Activated CD8-positive, alpha-beta T cell treated with anti-CD3 and anti-CD28 coated beads for 36 hours (primary cell): ENCODE data around the gene FAM3C. TPM values are rescaled to one million over a fixed set of nuclear protein-coding genes. Genes with fewer than 3 reads are reported as not detected.
A peak's percentile ranks its signal among the peaks of the same experiment; 100 is the strongest.

Experiments used
- ATAC-seq: fragments of 200-7000 bp; cut with Tn5 transposase; one replicate; pipeline ENCODE4 v1.10.0; 2021; ENCODE audit warnings: mild to moderate bottlenecking, moderate library complexity
- CTCF ChIA-PET: fragments of 350-600 bp; sonication (Branson Sonifier 250); formaldehyde crosslinking; loops from one replicate; lab custom pipeline; 2021; ENCODE audit warnings: antibody characterized with exemption; lab: Charles Lee
- POLR2A ChIA-PET: fragments of 350-600 bp; sonication (Branson Sonifier 250); formaldehyde crosslinking; loops from one replicate; lab custom pipeline; 2021; ENCODE audit warnings: antibody characterized with exemption; lab: Charles Lee
- DNase-seq: peaks from one replicate; pipeline ENCODE4 v3.0.0-alpha.2; 2020
- H3K27ac Mint-ChIP-seq: one replicate; pipeline ENCODE4 v1.8.0; 2021; ENCODE audit warnings: mild to moderate bottlenecking, mixed read lengths
- H3K27me3 Mint-ChIP-seq: one replicate; pipeline ENCODE4 v1.8.0; 2021; ENCODE audit warnings: mixed read lengths
- H3K36me3 Mint-ChIP-seq: one replicate; pipeline ENCODE4 v1.8.0; 2021; ENCODE audit warnings: low read depth, mixed read lengths
- H3K4me1 Mint-ChIP-seq: one replicate; pipeline ENCODE4 v1.8.0; 2021; ENCODE audit warnings: low read depth, mixed read lengths
- H3K4me3 Mint-ChIP-seq: one replicate; pipeline ENCODE4 v1.8.0; 2021; ENCODE audit warnings: mild to moderate bottlenecking, moderate library complexity, mixed read lengths
- H3K9me3 Mint-ChIP-seq: one replicate; pipeline ENCODE4 v1.8.0; 2021; ENCODE audit warnings: mixed read lengths
- CTCF ChIP-seq: fragments of 200-600 bp; IDR thresholded peaks from one replicate; pipeline ENCODE4 v1.8.0; 2022; ENCODE audit warnings: antibody characterized with exemption, mild to moderate bottlenecking
- intact Hi-C: fragments of 100-400 bp; cut with micrococcal nuclease; formaldehyde crosslinking; loops from one replicate; pipeline ENCODE4 v1.10.0; 2022
- total RNA-seq, 2 experiments: library from RNA; stranded (reverse); gene quantifications; one replicate each; pipeline ENCODE4 v1.2.3, GENCODE V29; 2021

The FAM3C gene
- total RNA-seq, 2 experiments from 2014 or later, result 18.6 to 19.1 TPM

- TF ChIP-seq CTCF, result no peak
- Mint-ChIP-seq H3K4me3 (no peak overlapping the region), H3K27me3 (peaks cover 28% of the 10 kb centered on the region), H3K27ac (no peak overlapping the region), H3K4me1 (peaks cover 9% of the 10 kb centered on the region), H3K36me3 (no peaks in the 10 kb centered on the region), H3K9me3 (no peaks in the 10 kb centered on the region)
- intact Hi-C loops, result no loop called here
- no peak for DNase-seq
- CTCF ChIA-PET, result no interaction called here
- ATAC-seq, result no peak
- POLR2A ChIA-PET, result no interaction called here
Measured at GRCh38 chr7:121307021-121307574, 89.0 kb downstream of the FAM3C start.

- peaks cover 29% of the 10 kb centered on the region for H3K27me3 Mint-ChIP-seq
- H3K9me3 Mint-ChIP-seq, result no peaks in the 10 kb centered on the region
- H3K4me3 Mint-ChIP-seq, result no peak overlapping the region
- POLR2A ChIA-PET, result no interaction called here
- no peak for TF ChIP-seq CTCF
- H3K4me1 Mint-ChIP-seq, result peaks cover 9% of the 10 kb centered on the region
- no peaks in the 10 kb centered on the region for H3K36me3 Mint-ChIP-seq
- CTCF ChIA-PET, result no interaction called here
- DNase-seq (no peak), ATAC-seq (peak; percentile 37)
- H3K27ac Mint-ChIP-seq, result no peak overlapping the region
- intact Hi-C loops, result no loop called here
Measured at GRCh38 chr7:121306565-121306964, 89.5 kb downstream of the FAM3C start.

GRCh38 chr7:121305109-121305508, 91.0 kb downstream of the FAM3C start:
- no peak for TF ChIP-seq CTCF
- Mint-ChIP-seq H3K4me1 (peaks cover 9% of the 10 kb centered on the region), H3K27ac (no peak overlapping the region), H3K27me3 (peaks cover 26% of the 10 kb centered on the region), H3K4me3 (no peak overlapping the region), H3K36me3 (no peaks in the 10 kb centered on the region), H3K9me3 (no peaks in the 10 kb centered on the region)
- ChIA-PET POLR2A (no interaction called here), CTCF (interaction anchor here (1.1 kb wide), 1 partner anchor 12 kb away, joined by 4 read pairs; no protein-coding TSS in a partner anchor)
- ATAC-seq (no peak), DNase-seq (no peak)
- intact Hi-C loops, result no loop called here

- H3K27me3 Mint-ChIP-seq, result peaks cover 21% of the 10 kb centered on the region
- H3K27ac Mint-ChIP-seq, result no peak overlapping the region
- no peaks in the 10 kb centered on the region for H3K9me3 Mint-ChIP-seq
- no peaks in the 10 kb centered on the region for H3K36me3 Mint-ChIP-seq
- CTCF ChIA-PET, result interaction anchor here (1.1 kb wide), 1 partner anchor 11 kb away, joined by 4 read pairs; no protein-coding TSS in a partner anchor
- intact Hi-C loops, result no loop called here
- H3K4me1 Mint-ChIP-seq, result peaks cover 9% of the 10 kb centered on the region
- POLR2A ChIA-PET, result no interaction called here
- DNase-seq (no peak), ATAC-seq (no peak)
- H3K4me3 Mint-ChIP-seq, result no peak overlapping the region
- TF ChIP-seq CTCF, result no peak
Measured at GRCh38 chr7:121304102-121304658, 91.9 kb downstream of the FAM3C start.

GRCh38 chr7:121303422-121304101, 92.5 kb downstream of the FAM3C start:
- Mint-ChIP-seq H3K4me1 (peaks cover 9% of the 10 kb centered on the region), H3K27me3 (peaks cover 22% of the 10 kb centered on the region), H3K4me3 (no peak overlapping the region), H3K9me3 (no peaks in the 10 kb centered on the region), H3K36me3 (no peaks in the 10 kb centered on the region), H3K27ac (no peak overlapping the region)
- intact Hi-C loops, result no loop called here
- ChIA-PET CTCF (no interaction called here), POLR2A (no interaction called here)
- TF ChIP-seq CTCF, result no peak
- ATAC-seq (no peak), DNase-seq (no peak)
